ENCODE measurements around the gene CCDC106.

CCDC106 gene

GRCh38 chr19:55614711-55615542, 33.1 kb upstream of the CCDC106 start:
- no peak for DNase-seq

DNA sequence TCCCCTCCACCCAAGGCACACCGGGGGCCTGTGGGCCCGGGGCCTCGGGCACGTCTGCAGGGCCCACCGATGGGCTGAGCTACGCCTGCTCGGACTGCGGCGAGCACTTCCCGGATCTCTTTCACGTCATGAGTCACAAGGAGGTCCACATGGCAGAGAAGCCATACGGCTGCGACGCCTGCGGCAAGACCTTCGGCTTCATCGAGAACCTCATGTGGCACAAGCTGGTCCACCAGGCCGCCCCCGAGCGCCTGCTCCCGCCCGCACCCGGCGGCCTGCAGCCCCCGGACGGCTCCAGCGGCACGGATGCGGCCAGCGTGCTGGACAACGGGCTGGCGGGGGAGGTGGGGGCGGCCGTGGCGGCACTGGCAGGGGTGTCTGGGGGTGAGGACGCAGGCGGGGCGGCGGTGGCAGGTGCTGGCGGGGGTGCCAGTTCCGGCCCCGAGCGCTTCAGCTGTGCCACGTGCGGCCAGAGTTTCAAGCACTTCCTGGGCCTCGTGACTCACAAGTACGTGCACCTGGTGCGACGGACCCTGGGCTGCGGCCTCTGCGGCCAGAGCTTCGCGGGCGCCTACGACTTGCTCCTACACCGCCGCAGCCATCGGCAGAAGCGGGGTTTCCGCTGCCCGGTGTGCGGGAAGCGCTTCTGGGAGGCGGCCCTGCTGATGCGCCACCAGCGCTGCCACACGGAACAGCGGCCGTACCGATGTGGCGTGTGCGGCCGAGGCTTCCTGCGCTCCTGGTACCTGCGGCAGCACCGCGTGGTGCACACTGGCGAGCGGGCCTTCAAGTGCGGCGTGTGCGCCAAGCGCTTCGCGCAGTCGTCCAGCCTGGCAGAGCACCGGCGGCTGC, 32.2 kb upstream of the CCDC106 start:
- DNase-seq: no peak

DNA sequence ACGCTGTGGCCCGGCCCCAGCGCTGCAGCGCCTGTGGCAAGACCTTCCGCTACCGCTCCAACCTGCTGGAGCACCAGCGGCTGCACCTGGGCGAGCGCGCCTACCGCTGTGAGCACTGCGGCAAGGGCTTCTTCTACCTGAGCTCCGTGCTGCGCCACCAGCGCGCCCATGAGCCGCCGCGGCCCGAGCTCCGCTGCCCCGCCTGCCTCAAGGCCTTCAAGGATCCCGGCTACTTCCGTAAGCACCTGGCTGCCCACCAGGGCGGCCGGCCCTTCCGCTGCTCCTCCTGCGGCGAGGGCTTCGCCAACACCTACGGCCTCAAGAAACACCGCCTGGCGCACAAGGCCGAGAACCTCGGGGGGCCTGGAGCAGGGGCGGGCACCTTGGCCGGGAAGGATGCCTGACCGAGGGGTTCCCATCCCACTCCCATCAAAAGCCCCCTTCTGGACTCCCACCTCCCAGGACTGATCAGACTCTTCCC, 31.6 kb upstream of the CCDC106 start:
- no peak for DNase-seq

- no peak for DNase-seq
Observed at GRCh38 chr19:55617426-55617825, 30.6 kb upstream of the CCDC106 start.

- DNase-seq: no peak
Observed at GRCh38 chr19:55618426-55618825, 29.6 kb upstream of the CCDC106 start.

GRCh38 chr19:55619286-55619685, 28.7 kb upstream of the CCDC106 start:
- DNase-seq: no peak

GRCh38 chr19:55620410-55621204, 27.4 kb upstream of the CCDC106 start:
- DNase-seq: no peak

DNA sequence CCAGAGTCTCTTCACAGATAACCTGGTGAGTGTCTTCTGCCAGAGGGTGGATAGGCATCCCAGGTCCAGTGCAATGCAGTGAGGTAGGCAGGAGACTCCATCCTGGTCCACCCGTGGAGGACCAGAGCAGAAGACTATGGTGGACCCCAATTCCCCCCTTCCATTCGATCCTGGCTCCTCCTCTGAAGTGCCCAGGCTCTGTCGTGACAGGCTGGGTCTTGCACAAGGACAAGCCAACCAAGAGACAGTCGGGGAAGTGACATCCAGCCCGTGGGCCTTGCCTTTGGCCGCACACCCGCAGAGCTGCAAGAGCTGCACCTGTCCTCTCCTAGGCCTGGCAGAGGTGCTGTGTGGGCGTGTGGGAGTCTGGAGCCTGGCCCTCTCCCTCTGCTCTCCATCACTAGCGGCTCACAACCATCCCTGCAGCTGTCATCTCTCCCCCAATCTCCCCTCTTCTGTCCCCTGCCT, 26.8 kb upstream of the CCDC106 start:
- no peak for DNase-seq

DNA sequence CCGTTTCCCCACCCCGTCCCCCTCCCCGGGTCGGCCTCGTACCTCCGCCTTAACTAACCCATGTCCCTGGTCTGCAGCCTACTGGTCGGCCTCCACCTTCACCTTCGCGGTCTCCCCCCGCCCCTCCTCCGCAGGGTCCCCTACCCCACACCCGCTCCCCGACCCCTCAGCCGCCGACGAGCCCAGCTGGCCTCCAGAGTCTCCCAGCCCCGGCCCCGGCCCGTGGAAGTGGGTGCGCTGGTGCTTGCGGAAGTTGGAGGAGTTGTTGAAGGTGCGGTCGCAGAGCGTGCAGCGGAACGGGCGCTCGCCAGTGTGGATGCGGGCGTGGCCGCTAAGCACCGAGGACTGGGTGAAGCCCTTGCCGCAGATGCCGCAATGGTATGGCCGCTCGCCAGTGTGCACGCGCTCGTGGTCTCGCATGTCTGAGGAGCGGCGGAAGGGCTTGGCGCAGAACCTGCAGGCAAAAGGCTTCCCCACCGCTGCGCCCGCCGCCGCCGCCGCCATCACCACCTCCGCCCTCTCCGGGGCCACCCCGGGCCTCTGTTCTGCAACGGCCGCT, 26.3 kb upstream of the CCDC106 start:
- no peak for DNase-seq

GRCh38 chr19:55622242-55622969, 25.6 kb upstream of the CCDC106 start:
- no peak for DNase-seq

DNA sequence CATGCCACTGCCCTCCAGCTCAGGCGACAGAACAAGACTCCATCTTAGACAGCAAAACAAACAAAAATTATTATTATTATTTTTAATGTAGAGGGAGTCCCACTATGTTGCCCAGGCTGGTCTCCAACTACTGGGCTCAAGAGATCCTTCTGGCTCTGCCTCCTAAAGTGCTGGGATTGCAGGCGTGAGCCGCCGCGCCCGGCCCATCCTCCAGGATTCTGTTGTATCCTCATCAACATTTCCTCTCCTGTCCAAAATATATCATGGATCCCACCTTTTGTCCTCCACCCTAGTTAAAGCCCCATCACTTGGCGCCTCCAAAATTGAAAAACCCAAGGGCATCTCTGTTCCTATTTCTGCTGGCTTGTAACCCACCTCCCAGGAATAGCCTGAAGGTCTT, 24.9 kb upstream of the CCDC106 start:
- no peak for DNase-seq

DNA sequence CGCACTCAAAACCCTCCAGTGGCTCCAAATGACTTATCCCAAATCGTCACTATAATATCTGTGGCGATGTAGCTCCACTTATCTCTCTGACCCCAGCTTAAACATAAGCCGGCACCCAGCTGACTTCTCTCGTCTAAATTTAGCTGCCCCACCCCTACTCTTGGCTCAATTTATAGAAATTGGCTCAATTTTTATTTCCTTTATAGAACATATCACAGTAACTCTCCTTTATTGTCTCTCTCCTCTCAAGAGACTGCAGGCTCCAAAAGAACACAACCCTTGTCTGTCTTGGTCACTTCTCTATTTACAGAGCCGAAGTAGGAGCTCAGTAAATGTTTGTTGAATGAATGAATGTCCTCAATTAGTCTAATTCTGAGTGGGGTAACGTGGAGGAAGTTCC, 24.5 kb upstream of the CCDC106 start:
- no peak for DNase-seq

- peak; percentile 70 for DNase-seq
Observed at GRCh38 chr19:55624109-55625003, 23.7 kb upstream of the CCDC106 start, which contains the start of gene ZNF784. Gene ZNF784, minus strand, starts transcription at chr19:55624566. Its CDS starts 5 bp downstream, at chr19:55624561.

DNA sequence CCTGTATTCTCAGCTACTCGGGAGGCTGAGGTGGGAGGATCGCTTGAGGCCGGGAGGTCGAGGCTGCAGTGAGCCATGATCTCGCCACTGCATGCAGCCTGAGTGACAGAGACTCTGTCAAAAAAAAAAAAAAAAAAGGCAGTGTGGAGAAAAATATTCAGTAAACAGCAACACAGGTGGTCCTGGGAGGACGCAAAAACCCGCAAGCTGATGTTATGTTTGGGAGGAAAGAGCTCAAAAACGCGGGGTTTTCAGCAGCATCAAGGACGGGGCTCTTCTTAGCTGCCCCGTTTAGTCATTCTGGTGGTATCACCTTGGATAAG, 23.0 kb upstream of the CCDC106 start:
- DNase-seq: no peak

GRCh38 chr19:55626350-55626749, 21.7 kb upstream of the CCDC106 start:
- no peak for DNase-seq

GRCh38 chr19:55632463-55632834, 15.6 kb upstream of the CCDC106 start:
- peak; percentile 36 for DNase-seq

- DNase-seq: no peak
Observed at GRCh38 chr19:55633861-55634260, 14.2 kb upstream of the CCDC106 start.

DNA sequence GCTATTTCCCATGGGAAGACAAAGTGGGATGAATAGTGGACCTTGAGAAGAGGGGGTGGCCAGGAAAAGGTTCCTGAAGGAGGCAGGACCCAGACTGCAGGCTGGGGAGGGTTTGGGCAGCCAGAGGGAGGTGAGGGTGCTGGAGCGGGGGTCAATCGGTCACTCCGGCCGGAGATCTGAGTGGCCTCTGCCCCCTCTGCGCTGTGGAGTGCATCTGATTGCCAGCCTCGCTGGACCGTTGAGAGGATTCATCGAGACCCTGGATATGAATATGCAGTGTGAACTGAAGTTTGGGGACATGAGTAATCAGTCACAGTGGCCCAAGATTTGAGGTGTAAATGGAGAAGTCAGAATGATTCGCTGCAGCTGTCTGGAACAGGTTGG, 12.7 kb upstream of the CCDC106 start:
- no peak for DNase-seq

GRCh38 chr19:55635856-55636440, 12.1 kb upstream of the CCDC106 start:
- no peak for DNase-seq

- no peak for DNase-seq
Observed at GRCh38 chr19:55636723-55637122, 11.3 kb upstream of the CCDC106 start.

- no peak for DNase-seq
Observed at GRCh38 chr19:55637534-55637933, 10.5 kb upstream of the CCDC106 start.
